Keratinocyte (primary cell): Measurements from ENCODE around the gene SDK1. TPM values are rescaled to one million over a fixed set of nuclear protein-coding genes. Genes with fewer than 3 reads are reported as not detected.
"Not testable (repeated sequence)": the region's sequence is repeated elsewhere in the genome, so short reads cannot be mapped to it uniquely, and the experiment has no call there.

Source experiments
- DNase-seq: peaks from one replicate; pipeline ENCODE4 v3.0.0-alpha.2; 2011; ENCODE audit warnings: low read depth, missing footprints, low spot score
- FAIRE-seq: peaks from 2 replicates; lab custom pipeline; 2011; peaks lifted over from hg19 to GRCh38; lab: Jason Lieb, UNC
- H2AFZ ChIP-seq: 2 replicates; pipeline ENCODE4 v1.6.0; 2012; ENCODE audit warnings: low read length, control low read depth, inconsistent platforms; ENCODE audit not compliant: control insufficient read depth
- H3K27ac ChIP-seq: 2 replicates; pipeline ENCODE4 v1.5.1; 2011; ENCODE audit warnings: low read length; ENCODE audit not compliant: control insufficient read depth, insufficient read depth
- H3K27me3 ChIP-seq: 3 replicates; pipeline ENCODE4 v1.6.0; 2011; ENCODE audit warnings: low read length; ENCODE audit not compliant: control insufficient read depth, insufficient read depth; ENCODE audit errors: extremely low read depth
- H3K36me3 ChIP-seq, 2 experiments: 2 replicates in 1 of 2; 3 replicates in 1 of 2; pipeline ENCODE4 v1.5.1; 2011; ENCODE audit warnings: low read length in 2 of 2, mild to moderate bottlenecking in 1 of 2; ENCODE audit not compliant: control insufficient read depth in 2 of 2, insufficient read depth in 2 of 2; ENCODE audit errors: extremely low read depth in 1 of 2
- H3K4me1 ChIP-seq: 3 replicates; pipeline ENCODE4 v1.5.1; 2011; ENCODE audit warnings: low read length; ENCODE audit not compliant: control insufficient read depth, insufficient read depth; ENCODE audit errors: extremely low read depth
- H3K4me2 ChIP-seq: 3 replicates; pipeline ENCODE4 v1.6.0; 2011; ENCODE audit warnings: low read depth, low read length; ENCODE audit not compliant: control insufficient read depth, insufficient read depth; ENCODE audit errors: extremely low read depth
- H3K4me3 ChIP-seq, 3 experiments: fragments of 200-600 bp in 1 of 3; sonication (generic) in 1 of 3; 2 replicates in 2 of 3; 3 replicates in 1 of 3; pipeline ENCODE4 v1.5.1; 2011 to 2016; ENCODE audit warnings: low read length in 3 of 3, mild to moderate bottlenecking in 3 of 3, control low read depth in 2 of 3, inconsistent platforms in 1 of 3, low read depth in 1 of 3, mixed read lengths in 1 of 3, mixed run types in 1 of 3, moderate library complexity in 1 of 3; ENCODE audit not compliant: control insufficient read depth in 2 of 3, insufficient read depth in 2 of 3; ENCODE audit errors: extremely low read depth in 1 of 3
- H3K79me2 ChIP-seq: 2 replicates; pipeline ENCODE4 v1.6.0; 2012; ENCODE audit warnings: low read length; ENCODE audit not compliant: control insufficient read depth, insufficient read depth
- H3K9ac ChIP-seq: 3 replicates; pipeline ENCODE4 v1.6.0; 2011; ENCODE audit warnings: low read length; ENCODE audit not compliant: control insufficient read depth, insufficient read depth; ENCODE audit errors: extremely low read depth
- H3K9me1 ChIP-seq: 3 replicates; pipeline ENCODE4 v1.6.0; 2011; ENCODE audit warnings: low read length; ENCODE audit not compliant: control insufficient read depth, insufficient read depth; ENCODE audit errors: extremely low read depth
- H3K9me3 ChIP-seq: 2 replicates; pipeline ENCODE4 v1.5.1; 2012; ENCODE audit warnings: low read depth, low read length; ENCODE audit not compliant: control insufficient read depth
- H4K20me1 ChIP-seq: 3 replicates; pipeline ENCODE4 v1.6.0; 2011; ENCODE audit warnings: low read length; ENCODE audit not compliant: control insufficient read depth, insufficient read depth; ENCODE audit errors: extremely low read depth
- EZH2 ChIP-seq: IDR thresholded peaks from one replicate; pipeline ENCODE4 v1.6.1; 2012; ENCODE audit warnings: inconsistent platforms, mild to moderate bottlenecking, low read length, moderate library complexity
- dilution Hi-C: fragments of 300-500 bp; cut with MboI; formaldehyde crosslinking; loops from one replicate; pipeline ENCODE4 v1.7.0; 2020; ENCODE audit warnings: low sequenced_read_pairs; ENCODE audit not compliant: extremely low pct_ligation_motif_present
- polyA plus RNA-seq, 5 experiments: library from polyadenylated mRNA; depleted of rRNA in 3 of 5; stranded (reverse) in 3 of 5; stranded (forward) in 1 of 5; unstranded in 1 of 5; fragments of >200 nt; gene quantifications; 1 replicate in 1 of 5; 2 replicates in 3 of 5; 3 replicates in 1 of 5; pipeline versions ENCODE4 v1.2.1 to v1.2.3, GENCODE V29; 2011 to 2012; ENCODE audit warnings: missing spikeins in 2 of 5, low read depth in 1 of 5, low replicate concordance in 1 of 5
- TF ChIP-seq, protein P1 (sequence below), 3 experiments: IDR thresholded peaks in 1 of 3; conservative IDR thresholded peaks in 1 of 3; optimal IDR thresholded peaks in 1 of 3; 2 replicates in 2 of 3; 3 replicates in 1 of 3; pipeline versions ENCODE3 to v1.5.1; 2011; ENCODE audit warnings: low read length in 3 of 3, mild to moderate bottlenecking in 3 of 3, moderate library complexity in 2 of 3, control low read depth in 1 of 3, inconsistent platforms in 1 of 3; ENCODE audit not compliant: insufficient read depth in 2 of 3; ENCODE audit errors: extremely low read depth in 1 of 3

Gene SDK1
- polyA plus RNA-seq, 1 donor (not counting 4 experiments of a cell fraction or from before 2014, with no cell fraction given), result 0.66 TPM

- Histone ChIP-seq H3K79me2 (no peaks in the 10 kb centered on the region), H3K36me3 (no peaks in the 10 kb centered on the region), H3K9ac (no peak overlapping the region), H3K27me3 (no peaks in the 10 kb centered on the region), H3K9me3 (no peaks in the 10 kb centered on the region), H4K20me1 (no peaks in the 10 kb centered on the region), H3K27ac (no peak overlapping the region), H3K9me1 (no peaks in the 10 kb centered on the region), H3K4me1 (no peaks in the 10 kb centered on the region), H3K4me2 (no peak overlapping the region), H3K4me3 (no peak overlapping the region), H2AFZ (no peak overlapping the region)
- FAIRE-seq (no peak), DNase-seq (no peak)
- dilution Hi-C loops, result no loop called here
- TF ChIP-seq, protein P1, sequence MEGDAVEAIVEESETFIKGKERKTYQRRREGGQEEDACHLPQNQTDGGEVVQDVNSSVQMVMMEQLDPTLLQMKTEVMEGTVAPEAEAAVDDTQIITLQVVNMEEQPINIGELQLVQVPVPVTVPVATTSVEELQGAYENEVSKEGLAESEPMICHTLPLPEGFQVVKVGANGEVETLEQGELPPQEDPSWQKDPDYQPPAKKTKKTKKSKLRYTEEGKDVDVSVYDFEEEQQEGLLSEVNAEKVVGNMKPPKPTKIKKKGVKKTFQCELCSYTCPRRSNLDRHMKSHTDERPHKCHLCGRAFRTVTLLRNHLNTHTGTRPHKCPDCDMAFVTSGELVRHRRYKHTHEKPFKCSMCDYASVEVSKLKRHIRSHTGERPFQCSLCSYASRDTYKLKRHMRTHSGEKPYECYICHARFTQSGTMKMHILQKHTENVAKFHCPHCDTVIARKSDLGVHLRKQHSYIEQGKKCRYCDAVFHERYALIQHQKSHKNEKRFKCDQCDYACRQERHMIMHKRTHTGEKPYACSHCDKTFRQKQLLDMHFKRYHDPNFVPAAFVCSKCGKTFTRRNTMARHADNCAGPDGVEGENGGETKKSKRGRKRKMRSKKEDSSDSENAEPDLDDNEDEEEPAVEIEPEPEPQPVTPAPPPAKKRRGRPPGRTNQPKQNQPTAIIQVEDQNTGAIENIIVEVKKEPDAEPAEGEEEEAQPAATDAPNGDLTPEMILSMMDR (optimal IDR thresholded peaks at IDR 0.05 in 1 of 3, IDR thresholded peaks at IDR 0.05 in 1 of 3, conservative IDR thresholded peaks at IDR 0.05 in 1 of 3; ENCODE audit: extremely low read depth in 1 of 3, insufficient read depth in 2 of 3, low read length in 3 of 3), result no peak
- TF ChIP-seq EZH2, result no peak
These were observed 955.2 kb downstream of the SDK1 start for GRCh38 chr7:4256286-4256685.

GRCh38 chr7:4257146-4258111 lies 956.4 kb downstream of the SDK1 start:
- H3K4me1 ChIP-seq, result no peaks in the 10 kb centered on the region
- DNase-seq (no peak), FAIRE-seq (no peak)
- no peaks in the 10 kb centered on the region for H3K79me2 ChIP-seq
- no peak overlapping the region for H3K4me2 ChIP-seq
- H3K36me3 ChIP-seq, result no peaks in the 10 kb centered on the region
- no peaks in the 10 kb centered on the region for H3K27me3 ChIP-seq
- H3K9me1 ChIP-seq, result no peaks in the 10 kb centered on the region
- H3K27ac ChIP-seq, result no peak overlapping the region
- H4K20me1 ChIP-seq, result no peaks in the 10 kb centered on the region
- TF ChIP-seq EZH2, result no peak
- TF ChIP-seq, protein P1 (optimal IDR thresholded peaks at IDR 0.05 in 1 of 3, IDR thresholded peaks at IDR 0.05 in 1 of 3, conservative IDR thresholded peaks at IDR 0.05 in 1 of 3; ENCODE audit: extremely low read depth in 1 of 3, insufficient read depth in 2 of 3, low read length in 3 of 3), result no peak
- H3K9me3 ChIP-seq, result no peaks in the 10 kb centered on the region
- H2AFZ ChIP-seq, result no peak overlapping the region
- dilution Hi-C loops, result no loop called here
- H3K4me3 ChIP-seq, result no peak overlapping the region
- no peak overlapping the region for H3K9ac ChIP-seq

DNA sequence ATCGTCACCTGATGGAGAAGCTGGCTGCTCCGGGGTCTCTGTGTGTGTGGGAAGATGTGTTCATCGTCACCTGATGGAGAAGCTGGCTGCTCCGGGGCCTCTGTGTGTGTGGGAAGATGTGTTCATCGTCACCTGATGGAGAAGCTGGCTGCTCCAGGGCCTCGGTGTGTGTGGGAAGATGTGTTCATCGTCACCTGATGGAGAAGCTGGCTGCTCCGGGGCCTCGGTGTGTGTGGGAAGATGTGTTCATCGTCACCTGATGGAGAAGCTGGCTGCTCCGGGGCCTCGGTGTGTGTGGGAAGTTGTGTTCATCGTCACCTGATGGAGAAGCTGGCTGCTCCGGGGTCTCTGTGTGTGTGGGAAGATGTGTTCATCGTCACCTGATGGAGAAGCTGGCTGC lies 959.1 kb downstream of the SDK1 start:
- H3K27ac ChIP-seq, DNase-seq, H3K4me2 ChIP-seq, H3K9me3 ChIP-seq, H3K4me3 ChIP-seq, H4K20me1 ChIP-seq, H3K79me2 ChIP-seq, H3K36me3 ChIP-seq, H3K9ac ChIP-seq, H3K27me3 ChIP-seq, H3K4me1 ChIP-seq, H3K9me1 ChIP-seq, FAIRE-seq, H2AFZ ChIP-seq, dilution Hi-C loops: not testable (repeated sequence)
